Measurements from ENCODE around the gene SMARCC2.
"Not testable (repeated sequence)": the region's sequence is repeated elsewhere in the genome, so short reads cannot be mapped to it uniquely, and the experiment has no call there.

Gene SMARCC2

DNA sequence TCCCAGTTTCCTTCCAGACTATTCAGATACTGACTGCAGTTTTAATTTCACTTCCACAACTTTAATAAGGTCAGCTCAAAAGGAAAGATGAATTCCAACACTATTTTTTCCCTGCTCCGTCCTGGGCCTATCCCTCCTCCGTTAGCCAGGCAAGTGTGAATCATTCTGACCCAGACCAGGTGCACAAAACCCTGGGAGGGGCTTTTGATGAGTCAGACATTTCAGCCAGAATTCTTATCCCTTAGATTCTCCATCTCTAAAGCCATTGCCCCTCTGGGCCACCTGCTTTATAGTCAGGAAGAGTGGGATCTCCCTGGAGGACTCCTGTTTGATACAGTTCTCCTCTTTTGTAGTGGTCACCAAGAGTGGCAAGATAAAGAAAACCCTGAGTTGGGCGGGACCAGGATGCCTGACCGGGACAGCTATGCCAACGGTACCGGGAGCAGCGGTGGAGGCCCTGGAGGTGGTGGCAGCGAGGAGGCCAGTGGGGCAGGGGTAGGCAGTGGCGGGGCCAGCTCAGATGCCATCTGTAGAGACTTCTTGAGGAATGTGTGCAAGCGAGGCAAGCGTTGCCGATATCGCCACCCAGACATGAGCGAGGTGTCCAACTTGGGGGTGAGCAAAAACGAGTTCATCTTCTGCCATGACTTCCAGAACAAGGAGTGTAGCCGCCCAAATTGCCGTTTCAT lies 69.0 kb downstream of the SMARCC2 start:
- DNase-seq (ENCODE audit: low spot score), result no peak

DNA sequence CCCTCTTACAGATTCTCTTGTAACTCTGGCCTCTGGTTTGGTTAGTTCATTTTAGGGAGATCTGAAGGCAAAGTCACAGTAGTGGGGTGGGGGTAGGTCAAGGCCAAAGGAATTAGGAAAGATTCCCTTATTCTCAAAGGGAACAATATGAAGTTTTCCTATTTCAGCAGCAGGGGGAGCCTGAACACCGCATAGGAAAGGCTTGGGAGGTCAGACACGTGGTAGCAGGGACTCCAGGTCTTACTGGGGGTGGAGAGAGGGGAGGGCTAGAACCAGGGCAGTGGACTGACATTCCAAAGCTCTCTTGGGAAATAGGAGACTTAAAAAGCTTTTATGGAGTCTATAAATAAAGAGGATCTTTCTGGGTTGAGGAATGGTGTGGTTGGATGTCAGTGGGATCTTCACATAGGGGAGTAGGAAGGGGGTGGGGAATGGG lies 69.9 kb downstream of the SMARCC2 start:
- peak; percentile 61 for DNase-seq (ENCODE audit: low spot score)

DNA sequence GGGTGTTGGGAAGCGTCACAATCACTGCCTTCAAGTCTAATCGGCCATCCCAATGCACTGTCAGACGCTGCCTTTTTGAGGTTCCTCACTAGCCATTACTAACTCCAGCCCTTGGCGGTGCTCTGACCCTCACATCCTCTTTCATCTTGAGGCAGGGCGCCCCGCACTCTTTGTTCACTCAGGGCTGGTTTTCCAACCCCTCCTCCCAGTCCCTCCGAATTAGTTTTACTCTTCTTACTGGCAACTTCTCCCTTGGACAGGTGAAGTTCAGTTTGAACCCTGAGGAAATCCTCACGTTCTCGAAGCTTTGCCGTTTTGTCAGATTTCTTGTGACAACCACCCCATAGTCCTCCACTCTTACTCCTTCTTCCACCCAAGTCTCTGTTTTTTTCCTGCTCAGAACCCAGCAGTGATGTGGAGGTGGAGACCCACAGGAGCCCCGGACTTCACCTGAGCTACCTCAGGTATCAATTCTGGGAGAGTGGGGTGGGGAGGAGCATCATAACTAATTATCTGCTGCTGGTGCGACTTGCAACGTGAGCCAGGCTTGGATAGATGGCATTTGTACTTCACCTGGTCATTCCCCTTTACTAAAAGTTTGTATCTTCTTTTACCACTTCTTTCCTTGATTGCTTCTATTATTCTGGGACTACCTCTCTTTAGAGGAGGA lies 70.5 kb downstream of the SMARCC2 start:
- DNase-seq (ENCODE audit: low spot score), result no peak

DNA sequence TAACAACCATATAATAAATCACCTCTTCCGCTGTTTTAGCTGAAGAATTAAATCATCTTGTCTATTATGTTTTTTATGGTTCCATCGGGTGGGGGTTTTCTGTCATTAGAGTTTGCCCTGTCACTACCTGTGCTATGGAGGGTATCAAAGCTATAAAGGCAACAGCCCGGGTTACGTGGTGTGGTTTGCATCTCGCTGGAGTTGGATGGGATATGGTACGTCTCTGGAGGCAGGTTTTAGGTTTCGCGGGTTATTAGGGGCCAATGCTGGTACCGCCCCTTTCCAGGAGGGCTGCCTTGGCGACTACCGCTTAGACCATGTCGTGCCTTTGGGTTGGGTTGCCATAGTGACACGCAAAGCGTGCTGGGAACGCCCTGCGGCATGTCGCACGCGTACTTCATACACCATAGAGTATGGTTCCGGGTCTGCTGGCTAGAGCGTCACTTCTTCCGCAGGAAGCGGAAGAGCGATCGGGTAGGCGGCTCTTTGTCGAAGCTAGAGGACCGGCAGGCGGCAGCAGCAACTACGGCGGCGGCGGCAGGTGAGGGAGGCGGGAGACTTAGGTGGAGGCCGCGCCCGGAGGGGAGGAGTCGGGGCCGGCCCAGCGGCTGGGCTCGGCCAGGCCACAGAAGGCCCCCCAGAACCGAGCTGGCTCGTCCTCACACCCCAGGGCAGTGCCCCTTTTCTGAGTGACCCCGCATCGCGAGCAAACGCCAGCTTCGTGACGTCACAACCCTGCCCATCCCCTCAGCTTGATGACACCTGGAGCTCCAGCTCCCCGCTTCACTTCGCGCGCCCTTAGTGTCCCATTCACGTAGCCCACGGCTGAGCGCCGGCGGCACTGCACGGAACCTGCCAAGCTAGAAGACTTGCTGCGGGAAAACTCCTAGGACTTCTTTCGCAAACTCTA lies 71.2 kb downstream of the SMARCC2 start, which contains the start of gene ZC3H10:
Gene ZC3H10, plus strand, starts transcription at position 489 of the 910 bp plus-strand sequence. CDS start 2,297 bp downstream, outside the sequence.
- DNase-seq (ENCODE audit: low spot score), result peak; percentile 97

DNA sequence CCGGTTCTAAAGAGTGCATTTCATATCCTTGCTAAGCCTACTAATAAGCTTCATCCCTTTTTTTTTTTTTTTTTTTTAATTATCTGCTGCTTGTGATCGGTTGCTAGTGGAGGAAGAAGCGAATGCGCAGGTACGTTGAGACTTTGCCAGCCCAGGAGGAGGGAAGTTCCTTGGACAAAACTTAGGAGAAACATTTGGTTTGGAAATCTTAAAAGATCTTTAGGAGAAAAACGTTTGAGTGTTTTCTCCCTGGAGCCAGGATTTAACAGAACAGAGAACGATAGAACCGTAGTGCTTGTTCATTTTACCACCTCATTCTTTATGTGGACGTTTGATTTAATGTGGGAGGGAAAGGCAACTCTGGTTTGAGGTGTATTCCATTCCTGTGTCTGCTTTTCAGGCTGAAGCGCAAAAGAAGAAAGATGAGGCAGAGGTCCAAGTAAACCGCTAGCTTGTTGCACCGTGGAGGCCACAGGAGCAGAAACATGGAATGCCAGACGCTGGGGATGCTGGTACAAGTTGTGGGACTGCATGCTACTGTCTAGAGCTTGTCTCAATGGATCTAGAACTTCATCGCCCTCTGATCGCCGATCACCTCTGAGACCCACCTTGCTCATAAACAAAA lies 72.1 kb downstream of the SMARCC2 start:
- DNase-seq (ENCODE audit: low spot score), result not testable (repeated sequence)

DNA sequence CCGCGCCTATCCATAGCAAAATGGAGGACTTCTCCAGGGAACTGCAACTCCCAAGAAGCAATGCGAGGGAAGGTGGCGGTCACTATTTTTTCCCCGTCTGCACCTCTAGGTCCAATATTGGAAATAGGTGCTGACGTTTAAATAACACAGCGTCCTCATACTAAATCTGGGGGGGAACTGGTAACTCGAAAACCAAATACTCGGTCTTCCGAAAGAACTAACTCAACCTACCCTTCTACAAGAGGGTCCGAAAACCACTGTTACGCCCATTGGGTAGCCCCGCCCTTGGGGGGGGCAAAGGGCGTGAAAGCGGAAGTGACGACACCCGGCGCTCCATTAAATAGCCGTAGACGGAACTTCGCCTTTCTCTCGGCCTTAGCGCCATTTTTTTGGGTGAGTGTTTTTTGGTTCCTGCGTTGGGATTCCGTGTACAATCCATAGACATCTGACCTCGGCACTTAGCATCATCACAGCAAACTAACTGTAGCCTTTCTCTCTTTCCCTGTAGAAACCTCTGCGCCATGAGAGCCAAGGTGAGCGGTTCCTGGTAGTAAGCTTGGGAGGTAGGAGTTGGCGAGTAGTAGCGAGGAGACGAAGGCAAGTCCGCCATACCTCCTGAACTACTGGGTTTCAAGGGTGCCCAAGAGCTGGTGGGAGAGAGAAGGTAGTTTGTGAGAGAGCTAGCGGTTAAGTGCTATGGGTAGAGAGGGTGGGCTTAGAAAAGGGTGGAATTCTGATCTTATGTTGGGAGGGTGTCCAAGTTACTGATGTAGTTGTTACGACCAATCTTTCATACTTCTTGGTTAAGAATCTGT lies 72.8 kb downstream of the SMARCC2 start, which contains the start of gene RPL41:
Gene RPL41, plus strand, starts transcription at position 367 of the 815 bp plus-strand sequence.
- DNase-seq (ENCODE audit: low spot score), result peak; percentile 86

DNA sequence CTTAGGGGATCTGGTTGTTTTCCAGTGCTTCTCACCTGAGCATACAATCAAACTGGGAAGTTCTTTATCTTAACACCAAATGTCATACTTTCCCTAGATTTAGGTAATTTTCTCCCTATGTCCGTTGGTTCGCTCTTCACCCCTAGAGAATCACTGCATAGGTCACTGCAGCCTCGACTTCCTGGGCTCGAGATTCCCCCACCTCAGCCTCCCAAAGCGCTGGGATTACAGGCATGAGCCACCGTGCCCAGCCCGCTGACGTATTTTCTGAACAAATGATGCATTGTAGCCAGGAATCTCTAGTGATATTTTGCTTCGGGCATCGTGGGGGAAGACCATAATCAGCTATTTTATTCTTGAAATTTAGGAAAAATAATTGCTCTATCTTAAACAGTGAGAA lies 74.0 kb downstream of the SMARCC2 start:
- DNase-seq (ENCODE audit: low spot score), result no peak

DNA sequence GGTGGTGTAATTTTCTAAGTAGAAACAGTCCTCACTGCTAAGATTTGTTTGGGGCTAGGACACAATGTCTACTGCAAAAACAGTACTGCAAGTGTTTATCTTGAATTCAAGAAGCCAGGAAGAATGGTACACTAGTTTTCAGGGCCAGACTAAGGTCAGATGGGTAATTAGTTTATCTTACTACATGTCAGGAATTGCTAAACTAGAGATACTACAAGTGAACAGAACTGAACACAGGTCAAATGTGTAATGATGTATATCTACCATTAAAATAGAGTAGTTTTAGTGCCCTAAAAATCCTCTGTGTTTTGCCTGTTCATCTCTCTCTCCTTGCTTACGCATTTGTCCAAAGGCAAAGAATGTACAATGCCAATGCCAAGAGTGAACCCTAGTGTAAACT lies 75.2 kb downstream of the SMARCC2 start:
- DNase-seq (ENCODE audit: low spot score), result no peak

Data from germinal center (tissue), 1 donor.